Suppressor macrophage (primary cell): ENCODE data around the gene CHD6.
A peak's percentile ranks its signal among the peaks of the same experiment; 100 is the strongest.

Experiments
- DNase-seq, 4 experiments: peaks; one replicate each; pipeline ENCODE4 v3.0.0-alpha.2; 2020 to 2022
- total RNA-seq, 17 experiments: gene quantifications; one replicate each; lab custom pipeline; 2026; ENCODE audit warnings: mixed read lengths in 6 of 17, inconsistent platforms in 3 of 17; lab: John Stamatoyannopoulos, UW

The CHD6 gene
- total RNA-seq, result 21.7 to 70.1 (median 51.6) reads per million in 17 experiments

- DNase-seq, result peak; percentile 99 to 100 (median 99)
Measured at GRCh38 chr20:41617902-41618806, at the start of gene CHD6. CHD6 (minus strand) TSS chr20:41618377; CDS start chr20:41551337, 67,040 bp downstream.

- peak in 3 of 4 experiments; percentile 6 to 33 (median 27) for DNase-seq
Measured at GRCh38 chr20:41664584-41664983, 46.4 kb upstream of the CHD6 start.

GRCh38 chr20:41657655-41658054 lies 39.5 kb upstream of the CHD6 start:
- DNase-seq, result peak in 2 of 4 experiments; percentile 28 to 29

GRCh38 chr20:41655962-41656618 lies 37.9 kb upstream of the CHD6 start:
- no peak for DNase-seq

GRCh38 chr20:41654884-41655283 lies 36.7 kb upstream of the CHD6 start:
- peak in 3 of 4 experiments; percentile 6 to 24 (median 21) for DNase-seq

GRCh38 chr20:41654292-41654691 lies 36.1 kb upstream of the CHD6 start:
- no peak for DNase-seq

- no peak for DNase-seq
Measured at GRCh38 chr20:41650231-41650948, 32.2 kb upstream of the CHD6 start.

GRCh38 chr20:41649489-41649888 lies 31.3 kb upstream of the CHD6 start:
- DNase-seq, result no peak

- DNase-seq, result no peak
Measured at GRCh38 chr20:41645372-41645771, 27.2 kb upstream of the CHD6 start.

GRCh38 chr20:41643504-41643938 lies 25.3 kb upstream of the CHD6 start:
- peak in 3 of 4 experiments; percentile 12 to 24 (median 15) for DNase-seq

- no peak for DNase-seq
Measured at GRCh38 chr20:41639630-41640029, 21.5 kb upstream of the CHD6 start.

GRCh38 chr20:41638456-41638855 lies 20.3 kb upstream of the CHD6 start:
- DNase-seq, result no peak

- DNase-seq, result no peak
Measured at GRCh38 chr20:41635158-41635557, 17.0 kb upstream of the CHD6 start.

- peak; percentile 57 to 91 (median 73) for DNase-seq
Measured at GRCh38 chr20:41632896-41633295, 14.7 kb upstream of the CHD6 start.

GRCh38 chr20:41631826-41632225 lies 13.6 kb upstream of the CHD6 start:
- peak; percentile 25 to 52 (median 29) for DNase-seq

GRCh38 chr20:41630846-41631245 lies 12.7 kb upstream of the CHD6 start:
- no peak for DNase-seq

- DNase-seq, result peak; percentile 28 to 60 (median 46)
Measured at GRCh38 chr20:41627611-41628244, 9.6 kb upstream of the CHD6 start.

- DNase-seq, result peak in 2 of 4 experiments; percentile 11 to 31
Measured at GRCh38 chr20:41627001-41627495, 8.9 kb upstream of the CHD6 start.

GRCh38 chr20:41623625-41624375 lies 5.6 kb upstream of the CHD6 start:
- DNase-seq, result peak; percentile 44 to 72 (median 70)

GRCh38 chr20:41622584-41622983 lies 4.4 kb upstream of the CHD6 start:
- no peak for DNase-seq

- DNase-seq, result no peak
Measured at GRCh38 chr20:41621971-41622370, 3.8 kb upstream of the CHD6 start.
